Natural killer cell (primary cell): ENCODE data around the gene PSD. TPM values are rescaled to one million over a fixed set of nuclear protein-coding genes. Genes with fewer than 3 reads are reported as not detected.

Experiments used
- ATAC-seq, 3 donors: fragments of 150-1000 bp in 2 of 3; fragments of 200-7000 bp in 1 of 3; cut with Tn5 transposase; 1 replicate in 1 of 3; 2 replicates in 2 of 3; pipeline ENCODE4 v1.10.0; 2021; ENCODE audit warnings: mild to moderate bottlenecking in 2 of 3, moderate library complexity in 2 of 3
- DNase-seq, 2 donors: peaks; one replicate each; pipeline versions ENCODE4 v3.0.0 to v3.0.0-alpha.2; 2013 to 2021; ENCODE audit warnings: mixed read lengths in 1 of 2
- H3K27ac ChIP-seq: one replicate; pipeline ENCODE4 v1.5.1; 2013; ENCODE audit warnings: mild to moderate bottlenecking, low read length
- H3K27me3 ChIP-seq: one replicate; pipeline ENCODE4 v1.6.1; 2013; ENCODE audit warnings: low read length; ENCODE audit not compliant: control insufficient read depth, insufficient read depth
- H3K36me3 ChIP-seq: one replicate; pipeline ENCODE4 v1.6.1; 2013; ENCODE audit warnings: low read length; ENCODE audit not compliant: control insufficient read depth, insufficient read depth
- H3K4me1 ChIP-seq: one replicate; pipeline ENCODE4 v1.6.1; 2013; ENCODE audit warnings: low read length; ENCODE audit not compliant: control insufficient read depth, insufficient read depth
- H3K4me3 ChIP-seq: one replicate; pipeline ENCODE4 v1.5.1; 2013; ENCODE audit warnings: low read length
- H3K9me3 ChIP-seq: one replicate; pipeline ENCODE4 v1.6.1; 2013; ENCODE audit warnings: low read length; ENCODE audit not compliant: control insufficient read depth, insufficient read depth
- H3K27ac Mint-ChIP-seq, 2 donors: one replicate each; pipeline ENCODE4 v1.8.0; 2022; ENCODE audit warnings: mild to moderate bottlenecking in 2 of 2, mixed read lengths in 2 of 2, moderate library complexity in 1 of 2
- H3K27me3 Mint-ChIP-seq, 2 donors: one replicate each; pipeline ENCODE4 v1.8.0; 2022; ENCODE audit warnings: low read depth in 2 of 2, mixed read lengths in 2 of 2
- H3K36me3 Mint-ChIP-seq: one replicate; pipeline ENCODE4 v1.8.0; 2022; ENCODE audit warnings: mixed read lengths
- H3K4me1 Mint-ChIP-seq, 2 donors: one replicate each; pipeline ENCODE4 v1.8.0; 2022; ENCODE audit warnings: mixed read lengths in 2 of 2
- H3K4me3 Mint-ChIP-seq: one replicate; pipeline ENCODE4 v1.8.0; 2022; ENCODE audit warnings: mild to moderate bottlenecking, moderate library complexity, mixed read lengths
- H3K9me3 Mint-ChIP-seq, 2 donors: one replicate each; pipeline ENCODE4 v1.8.0; 2022; ENCODE audit warnings: mixed read lengths in 2 of 2
- CTCF ChIP-seq: fragments of 200-600 bp; IDR thresholded peaks from one replicate; pipeline ENCODE4 v1.8.0; 2022; ENCODE audit warnings: antibody characterized with exemption
- WGBS: methylation state at CpG from one replicate; pipeline ENCODE4 v1.1.7; 2013; ENCODE audit warnings: missing lambda C conversion rate; ENCODE audit not compliant: insufficient coverage; 5-methylcytosine and 5-hydroxymethylcytosine counted together
- intact Hi-C: fragments of 100-400 bp; cut with micrococcal nuclease; formaldehyde crosslinking; loops from one replicate; pipeline ENCODE4 v1.14.2; 2022
- total RNA-seq, 4 donors: library from RNA; stranded (reverse); fragments of 120-200 nt in 1 of 4; gene quantifications; one replicate each; pipeline versions ENCODE4 v1.2.3 to v1.2.4, GENCODE V29; 2013 to 2022

Gene PSD
- total RNA-seq, 3 donors from 2014 or later (not counting 1 experiment from before 2014, with no cell fraction given) = 1.9 to 2.4 (median 2.1) TPM

GRCh38 chr10:102421507-102421756, 2.8 kb upstream of the PSD start:
- H3K4me3 ChIP-seq = peak overlapping the region; percentile 83

GRCh38 chr10:102420714-102421506, 2.3 kb upstream of the PSD start, which contains the start of gene FBXL15:
Gene FBXL15 (plus strand): TSS chr10:102420836. CDS start chr10:102421130, 294 bp downstream.
- Mint-ChIP-seq H3K36me3 (no peaks in the 10 kb centered on the region), H3K4me3 (peak within 1 kb of the TSS; percentile 98), H3K27me3 (peaks cover 5 to 19% of the 10 kb centered on the region in 2 donors), H3K27ac (peak within 1 kb of the TSS; percentile 91 to 97), H3K9me3 (no peaks in the 10 kb centered on the region), H3K4me1 (peaks cover 11 to 42% of the 10 kb centered on the region in 2 donors)
- Histone ChIP-seq H3K4me3 (peak within 1 kb of the TSS; percentile 83), H3K9me3 (no peaks in the 10 kb centered on the region), H3K27ac (peak within 1 kb of the TSS; percentile 81), H3K27me3 (peaks cover 22% of the 10 kb centered on the region), H3K36me3 (peaks cover 11% of the 10 kb centered on the region), H3K4me1 (peaks cover 39% of the 10 kb centered on the region)
- intact Hi-C loops = loop anchor here (1.0 kb wide), 2 partner anchors 11 to 27 kb away; partner anchors contain the start of gene CUEDC2
- under 1% methylated on average over 66 of the region's 66 CpGs for WGBS
- peak; percentile 77 to 91 (median 81) for ATAC-seq
- no peak for TF ChIP-seq CTCF
- DNase-seq = peak; percentile 93 to 96

More at GRCh38 chr10:102421507-102421756, 2.8 kb upstream of the PSD start:
- Mint-ChIP-seq H3K27ac (peak overlapping the region; percentile 91 to 97), H3K4me1 (peaks cover 15 to 40% of the 10 kb centered on the region in 2 donors), H3K9me3 (no peaks in the 10 kb centered on the region), H3K4me3 (peak overlapping the region; percentile 98), H3K27me3 (peaks cover 5 to 13% of the 10 kb centered on the region in 2 donors), H3K36me3 (no peaks in the 10 kb centered on the region)
- ATAC-seq (no peak), DNase-seq (no peak)
- H3K27ac ChIP-seq = peak overlapping the region; percentile 81
- TF ChIP-seq CTCF = no peak
- peaks cover 20% of the 10 kb centered on the region for H3K27me3 ChIP-seq
- 0% methylated on average over 14 of the region's 14 CpGs for WGBS
- intact Hi-C loops = loop anchor here (1.0 kb wide), 2 partner anchors 11 to 27 kb away; partner anchors contain the start of gene CUEDC2
- no peaks in the 10 kb centered on the region for H3K9me3 ChIP-seq
- peaks cover 11% of the 10 kb centered on the region for H3K36me3 ChIP-seq
- H3K4me1 ChIP-seq = peaks cover 39% of the 10 kb centered on the region

DNA sequence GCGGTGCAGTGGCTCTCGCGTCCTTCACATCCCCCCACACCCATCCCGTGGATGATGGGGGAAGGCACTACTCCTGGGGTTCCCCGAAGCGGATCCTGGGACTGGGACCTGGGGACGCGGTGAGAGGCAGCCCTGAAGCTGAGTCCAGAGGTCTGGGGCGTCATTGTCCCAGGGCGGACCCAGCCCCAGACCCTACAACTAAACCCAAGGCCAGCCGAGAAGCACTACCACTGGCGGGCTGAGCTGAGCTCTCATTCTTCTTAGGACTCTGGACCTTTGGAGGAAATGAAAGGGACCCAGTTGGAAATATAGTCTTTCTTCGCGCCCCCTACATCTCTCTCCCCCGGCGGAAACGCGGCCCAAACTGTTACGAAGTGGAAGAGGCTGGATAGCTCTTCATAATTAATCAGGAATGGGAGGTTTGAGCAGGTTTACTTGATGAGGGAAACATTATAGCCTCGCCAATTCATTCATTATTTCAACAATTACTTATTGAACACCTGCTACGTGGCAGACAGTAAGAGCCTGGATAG, 1.7 kb upstream of the PSD start:
- H3K27me3 ChIP-seq = peaks cover 26% of the 10 kb centered on the region
- Mint-ChIP-seq H3K27me3 (peaks cover 5 to 23% of the 10 kb centered on the region in 2 donors), H3K4me3 (peak overlapping the region; percentile 98), H3K36me3 (no peaks in the 10 kb centered on the region), H3K9me3 (no peaks in the 10 kb centered on the region), H3K4me1 (peaks cover 9 to 44% of the 10 kb centered on the region in 2 donors), H3K27ac (peak overlapping the region; percentile 91 to 97)
- intact Hi-C loops = no loop called here
- ATAC-seq = no peak
- H3K9me3 ChIP-seq = no peaks in the 10 kb centered on the region
- H3K36me3 ChIP-seq = peaks cover 11% of the 10 kb centered on the region
- 5% methylated on average over 13 of the region's 21 CpGs for WGBS
- peak overlapping the region; percentile 81 for H3K27ac ChIP-seq
- peaks cover 39% of the 10 kb centered on the region for H3K4me1 ChIP-seq
- no peak for DNase-seq
- H3K4me3 ChIP-seq = peak overlapping the region; percentile 83
- no peak for TF ChIP-seq CTCF
